HepG2 (cell line): Measurements from ENCODE around the gene ZNF526. TPM values are rescaled to one million over a fixed set of nuclear protein-coding genes. Genes with fewer than 3 reads are reported as not detected.

Experiments used
- ARID2 ChIP-seq: sonication (generic); formaldehyde crosslinking; IDR thresholded peaks from 2 replicates; pipeline ENCODE4 v1.8.1; 2022; ENCODE audit warnings: mild to moderate bottlenecking, missing genetic modification reagents, borderline replicate concordance
- LCORL ChIP-seq, 2 experiments: fragments of 450-650 bp in 1 of 2; sonication (generic) in 1 of 2; formaldehyde crosslinking in 1 of 2; IDR thresholded peaks; 2 replicates each; pipeline versions ENCODE4 v1.5.0 to v1.6.1; 2017 to 2020; ENCODE audit warnings: antibody characterized with exemption in 1 of 2, missing genetic modification reagents in 1 of 2
- NCOA5 ChIP-seq: sonication (generic); formaldehyde crosslinking; IDR thresholded peaks from 2 replicates; pipeline ENCODE4 v1.4.0; 2020; ENCODE audit warnings: missing genetic modification reagents
- U2AF1 ChIP-seq: fragments of 200-400 bp; formaldehyde crosslinking; optimal IDR thresholded peaks from 2 replicates; pipeline ENCODE3; 2017; ENCODE audit warnings: mild to moderate bottlenecking, low read depth, low read length
- ZFP82 ChIP-seq: sonication (generic); formaldehyde crosslinking; IDR thresholded peaks from 2 replicates; pipeline ENCODE4 v1.5.1; 2020; ENCODE audit warnings: mild to moderate bottlenecking, missing genetic modification reagents, borderline replicate concordance
- ZFYVE20 ChIP-seq: sonication (generic); formaldehyde crosslinking; IDR thresholded peaks from 2 replicates; pipeline ENCODE4 v1.8.0; 2023; ENCODE audit warnings: low read depth, mild to moderate bottlenecking, moderate library complexity, missing genetic modification reagents, borderline replicate concordance
- ZIK1 ChIP-seq: sonication (generic); formaldehyde crosslinking; IDR thresholded peaks from 2 replicates; pipeline ENCODE4 v1.5.0; 2020; ENCODE audit warnings: mild to moderate bottlenecking, low read depth, missing genetic modification reagents, borderline replicate concordance
- ZNF329 ChIP-seq: sonication (generic); formaldehyde crosslinking; IDR thresholded peaks from 2 replicates; pipeline ENCODE4 v1.9.0; 2021; ENCODE audit warnings: low read depth, mild to moderate bottlenecking, missing genetic modification reagents
- ZNF605 ChIP-seq: sonication (generic); formaldehyde crosslinking; IDR thresholded peaks from 2 replicates; pipeline ENCODE4 v1.8.0; 2022; ENCODE audit warnings: mild to moderate bottlenecking, missing genetic modification reagents
- ZNF761 ChIP-seq: sonication (generic); formaldehyde crosslinking; conservative IDR thresholded peaks from 2 replicates; pipeline ENCODE4 v1.4.0; 2020; ENCODE audit warnings: mild to moderate bottlenecking, missing genetic modification reagents
- polyA plus RNA-seq, 8 experiments: library from polyadenylated mRNA; depleted of rRNA in 3 of 8; stranded (reverse) in 7 of 8; unstranded in 1 of 8; fragments of >200 nt; fragmentation: Illumina TruSeq in 4 of 8; extraction: Trizol in 4 of 8; gene quantifications; 2 replicates each; pipeline versions ENCODE4 v1.2.1 to v1.2.3, GENCODE V29; 2011 to 2016; ENCODE audit warnings: low read depth in 4 of 8, missing spikeins in 1 of 8, mixed read lengths in 1 of 8; ENCODE audit not compliant: insufficient read depth in 1 of 8
- total RNA-seq, 5 experiments: library from RNA; depleted of rRNA; stranded (reverse); fragments of >200 nt; fragmentation: Illumina TruSeq; extraction: Trizol; gene quantifications; 2 replicates each; pipeline ENCODE4 v1.2.3, GENCODE V29; 2016; ENCODE audit warnings: low read depth in 1 of 5
- TF ChIP-seq, protein P1 (sequence below): sonication (generic); formaldehyde crosslinking; IDR thresholded peaks from 2 replicates; pipeline ENCODE4 v1.4.0; 2020; ENCODE audit warnings: missing genetic modification reagents
- TF ChIP-seq, protein P2 (sequence below): fragments of 450-650 bp; IDR thresholded peaks from 2 replicates; pipeline ENCODE4 v1.6.1; 2017; ENCODE audit warnings: mild to moderate bottlenecking
- TF ChIP-seq, protein P3 (sequence below): sonication (generic); formaldehyde crosslinking; IDR thresholded peaks from 2 replicates; pipeline ENCODE4 v1.4.0; 2020; ENCODE audit warnings: missing genetic modification reagents
- TF ChIP-seq, protein P4 (sequence below): sonication (generic); formaldehyde crosslinking; IDR thresholded peaks from 2 replicates; pipeline ENCODE4 v1.8.1; 2023; ENCODE audit warnings: missing genetic modification reagents, inconsistent platforms, borderline replicate concordance
- TF ChIP-seq, protein P5 (sequence below): sonication (generic); formaldehyde crosslinking; IDR thresholded peaks from 2 replicates; pipeline ENCODE4 v1.4.0; 2020; ENCODE audit warnings: missing genetic modification reagents
- TF ChIP-seq, protein P6 (sequence below): sonication (generic); formaldehyde crosslinking; IDR thresholded peaks from 2 replicates; pipeline ENCODE4 v1.5.1; 2020; ENCODE audit warnings: missing genetic modification reagents, mild to moderate bottlenecking, borderline replicate concordance

Gene ZNF526
- total and polyA plus RNA-seq, 2 of the 13 experiments (the other 11 are each of a cell fraction or from before 2014, with no cell fraction given): 3.3 to 8.4 TPM

DNA sequence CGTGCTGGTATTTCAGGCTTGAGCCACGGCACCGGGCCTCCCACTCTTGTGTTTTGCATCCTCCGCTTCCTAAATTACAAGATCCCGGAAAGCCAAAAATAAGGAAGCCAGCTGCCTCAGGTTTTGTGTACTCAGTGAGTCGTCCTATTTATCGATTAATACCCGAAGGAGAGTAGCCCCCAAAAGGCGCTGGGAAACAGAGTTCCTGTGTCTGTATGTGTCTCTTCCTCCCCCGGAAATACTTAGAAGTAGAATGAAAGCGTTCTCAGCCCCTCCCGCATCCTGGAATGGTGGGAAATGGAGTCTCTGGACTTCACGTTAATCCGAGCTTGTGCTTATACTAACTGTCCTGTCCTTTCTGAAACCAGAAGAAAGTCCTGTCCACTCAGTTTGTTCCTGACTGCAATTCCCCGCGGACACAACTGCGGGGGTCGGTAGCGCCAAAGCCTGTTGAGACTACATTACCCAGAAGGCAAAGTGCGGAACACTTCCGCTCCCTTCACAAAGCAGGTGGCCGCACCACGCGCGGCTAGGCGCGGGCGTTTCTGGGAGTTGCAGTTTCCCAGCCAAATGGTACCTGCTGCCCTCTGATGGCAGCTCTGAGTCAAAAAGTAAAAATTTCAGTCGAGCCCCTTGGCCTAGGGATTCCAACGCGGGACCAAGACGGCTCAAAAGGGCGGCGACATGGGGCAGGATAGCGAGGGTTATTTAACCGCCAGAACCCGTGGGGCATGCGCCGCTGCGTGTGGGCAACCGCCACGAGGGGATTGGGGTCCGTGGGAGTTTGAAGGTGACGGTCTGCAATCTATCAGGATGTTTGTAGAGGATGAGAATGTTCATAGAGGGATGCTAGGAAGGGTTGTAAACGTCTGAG lies 24.5 kb downstream of the ZNF526 start (continued):
- TF ChIP-seq LCORL (IDR thresholded peaks at IDR 0.05) (no peak), LCORL (CRISPR knock-in tag; IDR thresholded peaks at IDR 0.05) (peak; percentile 74; the same call in 1 of the 2 replicates), ARID2 (CRISPR knock-in tag) (no peak), ZNF329 (CRISPR knock-in tag) (no peak), ZNF761 (no peak), NCOA5 (no peak), ZFYVE20 (no peak), U2AF1 (no peak), ZFP82 (CRISPR knock-in tag) (no peak), ZIK1 (CRISPR knock-in tag) (no peak), ZNF605 (CRISPR knock-in tag) (peak; percentile 62)
- TF ChIP-seq, protein P1, sequence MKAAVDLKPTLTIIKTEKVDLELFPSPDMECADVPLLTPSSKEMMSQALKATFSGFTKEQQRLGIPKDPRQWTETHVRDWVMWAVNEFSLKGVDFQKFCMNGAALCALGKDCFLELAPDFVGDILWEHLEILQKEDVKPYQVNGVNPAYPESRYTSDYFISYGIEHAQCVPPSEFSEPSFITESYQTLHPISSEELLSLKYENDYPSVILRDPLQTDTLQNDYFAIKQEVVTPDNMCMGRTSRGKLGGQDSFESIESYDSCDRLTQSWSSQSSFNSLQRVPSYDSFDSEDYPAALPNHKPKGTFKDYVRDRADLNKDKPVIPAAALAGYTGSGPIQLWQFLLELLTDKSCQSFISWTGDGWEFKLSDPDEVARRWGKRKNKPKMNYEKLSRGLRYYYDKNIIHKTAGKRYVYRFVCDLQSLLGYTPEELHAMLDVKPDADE (CRISPR knock-in tag): no peak
- TF ChIP-seq, protein P2, sequence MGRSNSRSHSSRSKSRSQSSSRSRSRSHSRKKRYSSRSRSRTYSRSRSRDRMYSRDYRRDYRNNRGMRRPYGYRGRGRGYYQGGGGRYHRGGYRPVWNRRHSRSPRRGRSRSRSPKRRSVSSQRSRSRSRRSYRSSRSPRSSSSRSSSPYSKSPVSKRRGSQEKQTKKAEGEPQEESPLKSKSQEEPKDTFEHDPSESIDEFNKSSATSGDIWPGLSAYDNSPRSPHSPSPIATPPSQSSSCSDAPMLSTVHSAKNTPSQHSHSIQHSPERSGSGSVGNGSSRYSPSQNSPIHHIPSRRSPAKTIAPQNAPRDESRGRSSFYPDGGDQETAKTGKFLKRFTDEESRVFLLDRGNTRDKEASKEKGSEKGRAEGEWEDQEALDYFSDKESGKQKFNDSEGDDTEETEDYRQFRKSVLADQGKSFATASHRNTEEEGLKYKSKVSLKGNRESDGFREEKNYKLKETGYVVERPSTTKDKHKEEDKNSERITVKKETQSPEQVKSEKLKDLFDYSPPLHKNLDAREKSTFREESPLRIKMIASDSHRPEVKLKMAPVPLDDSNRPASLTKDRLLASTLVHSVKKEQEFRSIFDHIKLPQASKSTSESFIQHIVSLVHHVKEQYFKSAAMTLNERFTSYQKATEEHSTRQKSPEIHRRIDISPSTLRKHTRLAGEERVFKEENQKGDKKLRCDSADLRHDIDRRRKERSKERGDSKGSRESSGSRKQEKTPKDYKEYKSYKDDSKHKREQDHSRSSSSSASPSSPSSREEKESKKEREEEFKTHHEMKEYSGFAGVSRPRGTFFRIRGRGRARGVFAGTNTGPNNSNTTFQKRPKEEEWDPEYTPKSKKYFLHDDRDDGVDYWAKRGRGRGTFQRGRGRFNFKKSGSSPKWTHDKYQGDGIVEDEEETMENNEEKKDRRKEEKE: no peak
- TF ChIP-seq, protein P3, sequence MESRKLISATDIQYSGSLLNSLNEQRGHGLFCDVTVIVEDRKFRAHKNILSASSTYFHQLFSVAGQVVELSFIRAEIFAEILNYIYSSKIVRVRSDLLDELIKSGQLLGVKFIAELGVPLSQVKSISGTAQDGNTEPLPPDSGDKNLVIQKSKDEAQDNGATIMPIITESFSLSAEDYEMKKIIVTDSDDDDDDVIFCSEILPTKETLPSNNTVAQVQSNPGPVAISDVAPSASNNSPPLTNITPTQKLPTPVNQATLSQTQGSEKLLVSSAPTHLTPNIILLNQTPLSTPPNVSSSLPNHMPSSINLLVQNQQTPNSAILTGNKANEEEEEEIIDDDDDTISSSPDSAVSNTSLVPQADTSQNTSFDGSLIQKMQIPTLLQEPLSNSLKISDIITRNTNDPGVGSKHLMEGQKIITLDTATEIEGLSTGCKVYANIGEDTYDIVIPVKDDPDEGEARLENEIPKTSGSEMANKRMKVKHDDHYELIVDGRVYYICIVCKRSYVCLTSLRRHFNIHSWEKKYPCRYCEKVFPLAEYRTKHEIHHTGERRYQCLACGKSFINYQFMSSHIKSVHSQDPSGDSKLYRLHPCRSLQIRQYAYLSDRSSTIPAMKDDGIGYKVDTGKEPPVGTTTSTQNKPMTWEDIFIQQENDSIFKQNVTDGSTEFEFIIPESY (CRISPR knock-in tag): 0 out of 2 replicates have a peak, but pooled peaks have one; percentile 11
- TF ChIP-seq, protein P4, sequence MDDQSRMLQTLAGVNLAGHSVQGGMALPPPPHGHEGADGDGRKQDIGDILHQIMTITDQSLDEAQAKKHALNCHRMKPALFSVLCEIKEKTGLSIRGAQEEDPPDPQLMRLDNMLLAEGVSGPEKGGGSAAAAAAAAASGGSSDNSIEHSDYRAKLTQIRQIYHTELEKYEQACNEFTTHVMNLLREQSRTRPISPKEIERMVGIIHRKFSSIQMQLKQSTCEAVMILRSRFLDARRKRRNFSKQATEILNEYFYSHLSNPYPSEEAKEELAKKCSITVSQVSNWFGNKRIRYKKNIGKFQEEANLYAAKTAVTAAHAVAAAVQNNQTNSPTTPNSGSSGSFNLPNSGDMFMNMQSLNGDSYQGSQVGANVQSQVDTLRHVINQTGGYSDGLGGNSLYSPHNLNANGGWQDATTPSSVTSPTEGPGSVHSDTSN (CRISPR knock-in tag): no peak
- TF ChIP-seq, protein P5, sequence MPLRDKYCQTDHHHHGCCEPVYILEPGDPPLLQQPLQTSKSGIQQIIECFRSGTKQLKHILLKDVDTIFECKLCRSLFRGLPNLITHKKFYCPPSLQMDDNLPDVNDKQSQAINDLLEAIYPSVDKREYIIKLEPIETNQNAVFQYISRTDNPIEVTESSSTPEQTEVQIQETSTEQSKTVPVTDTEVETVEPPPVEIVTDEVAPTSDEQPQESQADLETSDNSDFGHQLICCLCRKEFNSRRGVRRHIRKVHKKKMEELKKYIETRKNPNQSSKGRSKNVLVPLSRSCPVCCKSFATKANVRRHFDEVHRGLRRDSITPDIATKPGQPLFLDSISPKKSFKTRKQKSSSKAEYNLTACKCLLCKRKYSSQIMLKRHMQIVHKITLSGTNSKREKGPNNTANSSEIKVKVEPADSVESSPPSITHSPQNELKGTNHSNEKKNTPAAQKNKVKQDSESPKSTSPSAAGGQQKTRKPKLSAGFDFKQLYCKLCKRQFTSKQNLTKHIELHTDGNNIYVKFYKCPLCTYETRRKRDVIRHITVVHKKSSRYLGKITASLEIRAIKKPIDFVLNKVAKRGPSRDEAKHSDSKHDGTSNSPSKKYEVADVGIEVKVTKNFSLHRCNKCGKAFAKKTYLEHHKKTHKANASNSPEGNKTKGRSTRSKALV (CRISPR knock-in tag): 0 out of 2 replicates have a peak, but pooled peaks have one; percentile 33
- TF ChIP-seq, protein P6, sequence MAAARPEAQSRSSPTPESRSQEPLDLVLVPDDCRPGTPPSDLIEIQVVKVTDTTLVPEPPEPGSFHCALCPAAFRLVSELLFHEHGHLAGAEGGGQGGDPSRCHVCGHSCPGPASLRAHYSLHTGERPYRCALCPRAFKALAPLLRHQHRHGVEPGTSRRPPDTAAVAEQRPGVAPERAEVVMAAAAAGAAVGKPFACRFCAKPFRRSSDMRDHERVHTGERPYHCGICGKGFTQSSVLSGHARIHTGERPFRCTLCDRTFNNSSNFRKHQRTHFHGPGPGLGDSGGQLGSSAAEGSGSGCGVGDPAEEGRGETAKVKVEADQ (CRISPR knock-in tag): no peak
